ENCODE data around the gene IRF4. TPM values are rescaled to one million over a fixed set of nuclear protein-coding genes. Genes with fewer than 3 reads are reported as not detected.

Gene IRF4
- polyA plus RNA-seq, 1 of the 3 experiments (the other 2 are of a cell fraction), result not detected

- no peak for TF ChIP-seq ZBTB33 (IDR thresholded peaks at IDR 0.05; ENCODE audit: borderline replicate concordance, low read depth)
- TF ChIP-seq RXRA (IDR thresholded peaks at IDR 0.05; ENCODE audit: borderline replicate concordance, low read depth), result no peak
- no peak for TF ChIP-seq SMC3 (IDR thresholded peaks at IDR 0.05; ENCODE audit: low read depth, low read length)
- TF ChIP-seq MEF2A (IDR thresholded peaks at IDR 0.05; ENCODE audit: borderline replicate concordance, low read depth), result no peak
- no peak for TF ChIP-seq YY1 (IDR thresholded peaks at IDR 0.05; ENCODE audit: low read depth)
- TF ChIP-seq ELF1 (IDR thresholded peaks at IDR 0.05), result no peak
- no peak for TF ChIP-seq PBX3 (IDR thresholded peaks at IDR 0.05)
These were observed 19.1 kb upstream of the IRF4 start (continued) for GRCh38 chr6:372336-372911.

GRCh38 chr6:373031-373430, 18.5 kb upstream of the IRF4 start:
- Histone ChIP-seq H3K9me3 (no peaks in the 10 kb centered on the region), H3K36me3 (replicated peaks in 1 of 2; ENCODE audit: control insufficient read depth in 1 of 2, insufficient read depth in 2 of 2, low read length in 1 of 2) (no peaks in the 10 kb centered on the region), H3K4me3 (ENCODE audit: low read depth in 2 of 2, low read length in 1 of 2) (no peak overlapping the region), H3K9ac (no peak overlapping the region), H3K4me1 (ENCODE audit: control insufficient read depth in 1 of 2, insufficient read depth in 2 of 2, low read depth in 1 of 2, low read length in 1 of 2) (no peaks in the 10 kb centered on the region), H3K27ac (ENCODE audit: low read depth in 2 of 2, low read length in 1 of 2) (no peak overlapping the region), H3K27me3 (ENCODE audit: insufficient read depth) (peaks cover 91% of the 10 kb centered on the region), H3K79me2 (ENCODE audit: insufficient read depth) (no peaks in the 10 kb centered on the region), H3K4me2 (no peak overlapping the region), H3F3A (replicated peaks; ENCODE audit: insufficient read depth) (no peaks in the 10 kb centered on the region), H4K20me1 (ENCODE audit: insufficient read depth) (no peaks in the 10 kb centered on the region), H2AFZ (ENCODE audit: low read depth) (no peak overlapping the region), H3K9me2 (no peaks in the 10 kb centered on the region)
- CTCF ChIA-PET, result interaction anchor here (1.4 kb wide), 1 partner anchor 46 kb away, joined by 3 read pairs; no protein-coding TSS in a partner anchor
- POLR2A ChIA-PET, result no interaction called here
- 37% methylated on average over 8 of the region's 8 CpGs for WGBS (ENCODE audit: low lambda C conversion rate)
- no peak for TF ChIP-seq GATA2 (CRISPR knock-in tag; IDR thresholded peaks at IDR 0.05)
- no peak for TF ChIP-seq RFX5 (IDR thresholded peaks at IDR 0.05; ENCODE audit: low read length)
- TF ChIP-seq ELF1 (IDR thresholded peaks at IDR 0.05), result no peak
- TF ChIP-seq YY1 (IDR thresholded peaks at IDR 0.05; ENCODE audit: low read depth), result no peak
- TF ChIP-seq USF2 (IDR thresholded peaks at IDR 0.05; ENCODE audit: borderline replicate concordance, low read depth, low read length), result no peak
- TF ChIP-seq CTCF (IDR thresholded peaks at IDR 0.05), result no peak
- DNase-seq, result no peak

Measured in SK-N-SH (cell line).